Mesendoderm (in vitro differentiated cells): Measurements from ENCODE around the gene ACER2. TPM values are rescaled to one million over a fixed set of nuclear protein-coding genes. Genes with fewer than 3 reads are reported as not detected.

Source experiments
- DNase-seq: peaks from one replicate; pipeline ENCODE4 v3.0.0; 2013
- H2AK5ac ChIP-seq: 2 replicates; pipeline ENCODE4 v1.6.1; 2013; ENCODE audit warnings: low read length, inconsistent platforms
- H2BK120ac ChIP-seq: 2 replicates; pipeline ENCODE4 v1.6.1; 2013; ENCODE audit warnings: low read depth, mild to moderate bottlenecking, low read length, moderate library complexity, mixed read lengths
- H2BK15ac ChIP-seq: replicated peaks from 2 replicates; pipeline ENCODE4 v1.6.1; 2013; ENCODE audit warnings: low read depth, mild to moderate bottlenecking, moderate library complexity
- H2BK5ac ChIP-seq: 2 replicates; pipeline ENCODE4 v1.6.1; 2013; ENCODE audit warnings: low read length, inconsistent platforms
- H3K18ac ChIP-seq: 2 replicates; pipeline ENCODE4 v1.6.1; 2013; ENCODE audit warnings: mild to moderate bottlenecking, low read length, mixed read lengths
- H3K23ac ChIP-seq: one replicate; pipeline ENCODE4 v1.6.1; 2013; ENCODE audit warnings: low read length
- H3K27ac ChIP-seq: 2 replicates; pipeline ENCODE4 v1.5.1; 2013; ENCODE audit warnings: low read depth, mild to moderate bottlenecking, inconsistent platforms, low read length, moderate library complexity
- H3K27me3 ChIP-seq: 2 replicates; pipeline ENCODE4 v1.6.1; 2013; ENCODE audit warnings: low read length, control low read depth, mild to moderate bottlenecking, inconsistent platforms; ENCODE audit not compliant: insufficient read depth, poor library complexity
- H3K36me3 ChIP-seq: 2 replicates; pipeline ENCODE4 v1.6.1; 2013; ENCODE audit warnings: low read length, inconsistent platforms; ENCODE audit not compliant: control insufficient read depth, insufficient read depth
- H3K4ac ChIP-seq: one replicate; pipeline ENCODE4 v1.6.1; 2013; ENCODE audit warnings: low read depth, mild to moderate bottlenecking, low read length, moderate library complexity
- H3K4me1 ChIP-seq: 2 replicates; pipeline ENCODE4 v1.6.1; 2013; ENCODE audit warnings: low read depth, low read length, inconsistent platforms; ENCODE audit not compliant: control insufficient read depth
- H3K4me2 ChIP-seq: 2 replicates; pipeline ENCODE4 v1.6.1; 2013; ENCODE audit warnings: low read length
- H3K4me3 ChIP-seq: 2 replicates; pipeline ENCODE4 v1.5.1; 2013; ENCODE audit warnings: mild to moderate bottlenecking, low read length
- H3K56ac ChIP-seq: one replicate; pipeline ENCODE4 v1.6.1; 2013; ENCODE audit warnings: low read length
- H3K79me1 ChIP-seq: 2 replicates; pipeline ENCODE4 v1.6.1; 2013; ENCODE audit warnings: low read length, inconsistent platforms
- H3K79me2 ChIP-seq: 2 replicates; pipeline ENCODE4 v1.6.1; 2013; ENCODE audit warnings: mild to moderate bottlenecking, low read length; ENCODE audit not compliant: control insufficient read depth, insufficient read depth
- H3K9ac ChIP-seq: 2 replicates; pipeline ENCODE4 v1.6.1; 2013; ENCODE audit warnings: low read length, inconsistent platforms
- H4K5ac ChIP-seq: one replicate; pipeline ENCODE4 v1.6.1; 2013; ENCODE audit warnings: low read length
- H4K8ac ChIP-seq: one replicate; pipeline ENCODE4 v1.6.1; 2013; ENCODE audit warnings: low read depth, mild to moderate bottlenecking, control low read depth, low read length, moderate library complexity
- WGBS: extraction: QIAGEN DNeasy Blood & Tissue Kit; methylation state at CpG from one replicate; pipeline ENCODE4 v1.1.7; 2013; ENCODE audit warnings: low lambda C conversion rate, missing lambda C conversion rate; ENCODE audit not compliant: insufficient coverage; ENCODE audit errors: extremely low coverage; 5-methylcytosine and 5-hydroxymethylcytosine counted together
- polyA plus RNA-seq, 2 experiments: library from polyadenylated mRNA; stranded (reverse); fragments of 200-250 nt; gene quantifications; one replicate each; pipeline ENCODE4 v1.2.3, GENCODE V29; 2013

ACER2 gene
- 2.3 TPM for polyA plus RNA-seq (2013, experiment 1 of 2)
- 2.0 TPM for polyA plus RNA-seq (2013, experiment 2 of 2)

GRCh38 chr9:19408693-19409400 is at the start of gene ACER2:
Gene ACER2 (plus strand): TSS chr9:19409009. CDS start chr9:19409085, 76 bp downstream.
- no peak within 1 kb of the TSS for H2BK15ac ChIP-seq
- no peak within 1 kb of the TSS for H2BK120ac ChIP-seq
- H4K8ac ChIP-seq, result no peak within 1 kb of the TSS
- no peaks in the 10 kb centered on the region for H3K79me1 ChIP-seq
- H2BK5ac ChIP-seq, result no peak within 1 kb of the TSS
- peak within 1 kb of the TSS; percentile 71 for H3K4me3 ChIP-seq
- no peaks in the 10 kb centered on the region for H3K27me3 ChIP-seq
- H2AK5ac ChIP-seq, result no peak within 1 kb of the TSS
- H3K4me1 ChIP-seq, result peaks cover 5% of the 10 kb centered on the region
- no peak within 1 kb of the TSS for H4K5ac ChIP-seq
- peak within 1 kb of the TSS; percentile 34 for H3K23ac ChIP-seq
- peak within 1 kb of the TSS; percentile 75 for H3K27ac ChIP-seq
- peak within 1 kb of the TSS; percentile 78 for H3K9ac ChIP-seq
- H3K79me2 ChIP-seq, result no peaks in the 10 kb centered on the region
- H3K4me2 ChIP-seq, result peak within 1 kb of the TSS; percentile 97
- peak; percentile 94 for DNase-seq
- no peaks in the 10 kb centered on the region for H3K36me3 ChIP-seq
- no CpG with 5 or more reads among the region's 61 CpGs for WGBS
- peak within 1 kb of the TSS; percentile 92 for H3K56ac ChIP-seq
- no peak within 1 kb of the TSS for H3K4ac ChIP-seq
- no peak within 1 kb of the TSS for H3K18ac ChIP-seq

- H3K79me2 ChIP-seq, result no peaks in the 10 kb centered on the region
- H2BK15ac ChIP-seq, result no peak overlapping the region
- H3K79me1 ChIP-seq, result no peaks in the 10 kb centered on the region
- H3K56ac ChIP-seq, result no peak overlapping the region
- H2BK5ac ChIP-seq, result no peak overlapping the region
- no peak overlapping the region for H2AK5ac ChIP-seq
- no peaks in the 10 kb centered on the region for H3K4me1 ChIP-seq
- no peaks in the 10 kb centered on the region for H3K27me3 ChIP-seq
- H4K8ac ChIP-seq, result no peak overlapping the region
- DNase-seq, result no peak
- H3K23ac ChIP-seq, result no peak overlapping the region
- H3K4me3 ChIP-seq, result no peak overlapping the region
- H4K5ac ChIP-seq, result no peak overlapping the region
- H3K4me2 ChIP-seq, result no peak overlapping the region
- no peak overlapping the region for H3K27ac ChIP-seq
- H3K4ac ChIP-seq, result no peak overlapping the region
- no peaks in the 10 kb centered on the region for H3K36me3 ChIP-seq
- H3K9ac ChIP-seq, result no peak overlapping the region
- no CpG with 5 or more reads among the region's 2 CpGs for WGBS
- no peak overlapping the region for H2BK120ac ChIP-seq
- H3K18ac ChIP-seq, result no peak overlapping the region
Measured at GRCh38 chr9:19369107-19369506, 39.7 kb upstream of the ACER2 start.

GRCh38 chr9:19371942-19372341 is 36.9 kb upstream of the ACER2 start:
- H3K9ac ChIP-seq, result no peak overlapping the region
- no peak overlapping the region for H3K23ac ChIP-seq
- no peak overlapping the region for H3K4me3 ChIP-seq
- H3K27ac ChIP-seq, result no peak overlapping the region
- no peak overlapping the region for H3K18ac ChIP-seq
- H2AK5ac ChIP-seq, result no peak overlapping the region
- H3K4me2 ChIP-seq, result no peak overlapping the region
- no peak overlapping the region for H4K8ac ChIP-seq
- peak; percentile 45 for DNase-seq
- H3K4me1 ChIP-seq, result no peaks in the 10 kb centered on the region
- H2BK15ac ChIP-seq, result no peak overlapping the region
- WGBS, result no CpG with 5 or more reads among the region's 5 CpGs
- H3K4ac ChIP-seq, result no peak overlapping the region
- H3K56ac ChIP-seq, result no peak overlapping the region
- H2BK120ac ChIP-seq, result no peak overlapping the region
- no peaks in the 10 kb centered on the region for H3K79me2 ChIP-seq
- no peaks in the 10 kb centered on the region for H3K27me3 ChIP-seq
- H3K79me1 ChIP-seq, result no peaks in the 10 kb centered on the region
- no peak overlapping the region for H2BK5ac ChIP-seq
- peaks cover 9% of the 10 kb centered on the region for H3K36me3 ChIP-seq
- no peak overlapping the region for H4K5ac ChIP-seq

- WGBS, result no CpG with 5 or more reads among the region's 8 CpGs
- peaks cover 2% of the 10 kb centered on the region for H3K79me1 ChIP-seq
- no peak overlapping the region for H3K23ac ChIP-seq
- no peak overlapping the region for H3K4ac ChIP-seq
- H3K36me3 ChIP-seq, result peaks cover 14% of the 10 kb centered on the region
- DNase-seq, result peak; percentile 18
- no peak overlapping the region for H3K4me3 ChIP-seq
- H4K5ac ChIP-seq, result no peak overlapping the region
- H2BK5ac ChIP-seq, result no peak overlapping the region
- no peaks in the 10 kb centered on the region for H3K27me3 ChIP-seq
- H4K8ac ChIP-seq, result no peak overlapping the region
- no peak overlapping the region for H3K18ac ChIP-seq
- no peak overlapping the region for H3K56ac ChIP-seq
- H2BK15ac ChIP-seq, result no peak overlapping the region
- H3K27ac ChIP-seq, result no peak overlapping the region
- H3K9ac ChIP-seq, result no peak overlapping the region
- no peaks in the 10 kb centered on the region for H3K4me1 ChIP-seq
- no peak overlapping the region for H2BK120ac ChIP-seq
- no peak overlapping the region for H3K4me2 ChIP-seq
- H2AK5ac ChIP-seq, result no peak overlapping the region
- H3K79me2 ChIP-seq, result peaks cover 5% of the 10 kb centered on the region
Measured at GRCh38 chr9:19372567-19372966, 36.2 kb upstream of the ACER2 start.

- peaks cover 16% of the 10 kb centered on the region for H3K36me3 ChIP-seq
- no peak for DNase-seq
- no peak overlapping the region for H3K9ac ChIP-seq
Measured at GRCh38 chr9:19373527-19373926, 35.3 kb upstream of the ACER2 start.

GRCh38 chr9:19375538-19375937 is 33.3 kb upstream of the ACER2 start:
- no peak overlapping the region for H4K8ac ChIP-seq
- no peak overlapping the region for H3K4ac ChIP-seq
- H3K79me2 ChIP-seq, result peaks cover 27% of the 10 kb centered on the region
- H3K9ac ChIP-seq, result no peak overlapping the region
- no peak overlapping the region for H3K4me3 ChIP-seq
- H4K5ac ChIP-seq, result no peak overlapping the region
- H3K79me1 ChIP-seq, result peaks cover 2% of the 10 kb centered on the region
- H2BK5ac ChIP-seq, result no peak overlapping the region
- no peak overlapping the region for H3K56ac ChIP-seq
- no peak overlapping the region for H3K18ac ChIP-seq
- no peak overlapping the region for H3K27ac ChIP-seq
- no peak for DNase-seq
- no peak overlapping the region for H3K23ac ChIP-seq
- no peak overlapping the region for H2BK120ac ChIP-seq
- H2BK15ac ChIP-seq, result no peak overlapping the region
- H3K4me2 ChIP-seq, result no peak overlapping the region
- H3K4me1 ChIP-seq, result no peaks in the 10 kb centered on the region
- H3K27me3 ChIP-seq, result no peaks in the 10 kb centered on the region
- no peak overlapping the region for H2AK5ac ChIP-seq
- peaks cover 16% of the 10 kb centered on the region for H3K36me3 ChIP-seq

More at GRCh38 chr9:19373527-19373926, 35.3 kb upstream of the ACER2 start:
- H3K79me1 ChIP-seq, result peaks cover 2% of the 10 kb centered on the region
- H3K79me2 ChIP-seq, result peaks cover 13% of the 10 kb centered on the region
- no peak overlapping the region for H3K56ac ChIP-seq
- H3K27ac ChIP-seq, result no peak overlapping the region
- H2BK15ac ChIP-seq, result no peak overlapping the region
- H2BK120ac ChIP-seq, result no peak overlapping the region
- H3K27me3 ChIP-seq, result no peaks in the 10 kb centered on the region
- no peak overlapping the region for H4K8ac ChIP-seq
- H3K18ac ChIP-seq, result no peak overlapping the region
- no peak overlapping the region for H3K23ac ChIP-seq
- H3K4me1 ChIP-seq, result no peaks in the 10 kb centered on the region
- no peak overlapping the region for H2AK5ac ChIP-seq
- H3K4ac ChIP-seq, result no peak overlapping the region
- H3K4me3 ChIP-seq, result no peak overlapping the region
- no peak overlapping the region for H4K5ac ChIP-seq
- H2BK5ac ChIP-seq, result no peak overlapping the region
- no peak overlapping the region for H3K4me2 ChIP-seq
